GM12878 (cell line): ENCODE data around the gene ETV6. TPM values are rescaled to one million over a fixed set of nuclear protein-coding genes. Genes with fewer than 3 reads are reported as not detected.

Experiments
- ATAC-seq: fragments of 200-7000 bp; cut with Tn5 transposase; 3 replicates; pipeline ENCODE4 v1.9.1; 2020; ENCODE audit warnings: mild to moderate bottlenecking, moderate library complexity
- BruUV-seq: library from RNA; stranded (reverse); fragments of 400-500 nt; replicated peaks from 2 replicates; lab custom pipeline; 2021; lab: Mats Ljungman, UMichigan
- CTCF ChIA-PET: fragments of 300-600 bp; sonication (Branson Sonifier 250); formaldehyde crosslinking; extraction: SDS; loops from one replicate; lab custom pipeline; 2021; ENCODE audit warnings: inconsistent platforms; lab: Yijun Ruan, JAX
- POLR2A ChIA-PET: fragments of 350-600 bp; formaldehyde crosslinking; extraction: SDS; loops from one replicate; lab custom pipeline; 2021; ENCODE audit warnings: inconsistent platforms; lab: Charles Lee
- RAD21 ChIA-PET: fragments of 300-600 bp; sonication (Branson Sonifier 250); formaldehyde crosslinking; loops from one replicate; lab custom pipeline; 2023; ENCODE audit warnings: antibody characterized with exemption; ENCODE audit not compliant: unreplicated experiment; lab: Charles Lee
- SMC1A ChIA-PET: fragments of 300-600 bp; sonication (Branson Sonifier 250); formaldehyde crosslinking; loops from one replicate; lab custom pipeline; 2023; ENCODE audit not compliant: unreplicated experiment, uncharacterized antibody; lab: Charles Lee
- DNase-seq: peaks from one replicate; pipeline ENCODE4 v3.0.0-alpha.2; 2011; ENCODE audit warnings: low read depth, low spot score
- FAIRE-seq: peaks from 3 replicates; lab custom pipeline; 2011; peaks lifted over from hg19 to GRCh38; lab: Jason Lieb, UNC
- H2AFZ ChIP-seq: 2 replicates; pipeline ENCODE4 v1.6.0; 2011; ENCODE audit warnings: low read depth, low read length, control low read depth; ENCODE audit not compliant: control insufficient read depth
- H3K27ac ChIP-seq: 2 replicates; pipeline ENCODE4 v1.5.1; 2011; ENCODE audit warnings: control low read depth; ENCODE audit not compliant: control insufficient read depth, insufficient read depth
- H3K27me3 ChIP-seq, 2 experiments: replicated peaks in 1 of 2; 2 replicates each; pipeline versions ENCODE4 v1.6.0 to v1.6.1; 2011; ENCODE audit warnings: low read length in 1 of 2; ENCODE audit not compliant: control insufficient read depth in 2 of 2, insufficient read depth in 2 of 2
- H3K36me3 ChIP-seq, 2 experiments: 2 replicates each; pipeline ENCODE4 v1.5.1; 2011; ENCODE audit warnings: low read length in 1 of 2; ENCODE audit not compliant: control insufficient read depth in 2 of 2, insufficient read depth in 2 of 2
- H3K4me1 ChIP-seq: 2 replicates; pipeline ENCODE4 v1.6.1; 2011; ENCODE audit warnings: mild to moderate bottlenecking, low read length, moderate library complexity, mixed read lengths; ENCODE audit not compliant: control insufficient read depth, insufficient read depth
- H3K4me2 ChIP-seq: 2 replicates; pipeline ENCODE4 v1.6.0; 2011; ENCODE audit warnings: control low read depth; ENCODE audit not compliant: control insufficient read depth, insufficient read depth
- H3K4me3 ChIP-seq: fragments of 200-600 bp; sonication (generic); 2 replicates; pipeline ENCODE4 v1.5.1; 2016
- H3K79me2 ChIP-seq: 2 replicates; pipeline ENCODE4 v1.6.0; 2011; ENCODE audit warnings: low read length; ENCODE audit not compliant: control insufficient read depth, insufficient read depth
- H3K9ac ChIP-seq: 2 replicates; pipeline ENCODE4 v1.8.0; 2011; ENCODE audit warnings: low read length, control low read depth, mixed read lengths; ENCODE audit not compliant: control insufficient read depth, insufficient read depth
- H3K9me3 ChIP-seq: replicated peaks from 3 replicates; pipeline ENCODE4 v1.5.1; 2011; ENCODE audit warnings: mild to moderate bottlenecking, low read length; ENCODE audit not compliant: control insufficient read depth, insufficient read depth
- H4K20me1 ChIP-seq: 2 replicates; pipeline ENCODE4 v1.6.0; 2011; ENCODE audit not compliant: control insufficient read depth, insufficient read depth
- IKZF1 ChIP-seq: fragments of 450-650 bp; conservative IDR thresholded peaks from 2 replicates; pipeline ENCODE4 v1.6.1; 2017; ENCODE audit warnings: antibody characterized with exemption, mild to moderate bottlenecking
- KLF5 ChIP-seq: fragments of 450-650 bp; IDR thresholded peaks from 2 replicates; pipeline ENCODE4 v1.6.1; 2014; ENCODE audit warnings: mild to moderate bottlenecking; ENCODE audit not compliant: partially characterized antibody
- POLR2A ChIP-seq: IDR thresholded peaks from 2 replicates; pipeline ENCODE4 v1.6.1; 2011; ENCODE audit warnings: low read depth, mild to moderate bottlenecking, low read length
- SMC3 ChIP-seq: IDR thresholded peaks from 2 replicates; pipeline ENCODE4 v1.6.1; 2011; ENCODE audit warnings: low read length, improper control_type of control experiment, borderline replicate concordance
- TAF1 ChIP-seq: IDR thresholded peaks from 2 replicates; pipeline ENCODE4 v1.6.1; 2011; ENCODE audit warnings: mild to moderate bottlenecking, low read depth, low read length, borderline replicate concordance
- WGBS: methylation state at CpG from one replicate; pipeline ENCODE4 v1.1.6; 2016; ENCODE audit warnings: low lambda C conversion rate; ENCODE audit not compliant: insufficient replicate concordance, insufficient coverage; ENCODE audit errors: missing lambda C conversion rate; 5-methylcytosine and 5-hydroxymethylcytosine counted together
- in situ Hi-C: fragments of 300-500 bp; cut with MboI; formaldehyde crosslinking; loops from 9 replicates; pipeline ENCODE4 v1.14.3; 2018; ENCODE audit warnings: mixed read lengths
- intact Hi-C: fragments of 100-400 bp; cut with micrococcal nuclease; formaldehyde crosslinking; loops from one replicate; pipeline ENCODE4 v1.14.2; 2022; ENCODE audit not compliant: unreplicated experiment
- polyA plus RNA-seq, 11 experiments: library from polyadenylated mRNA; depleted of rRNA in 4 of 11; unstranded in 6 of 11; stranded (reverse) in 5 of 11; fragments of >200 nt; fragmentation: Nextera tagmentation in 4 of 11; fragmentation: Illumina TruSeq in 1 of 11; extraction: Ambion mirVana in 4 of 11; extraction: Trizol in 1 of 11; gene quantifications; 1 replicate in 1 of 11; 2 replicates in 10 of 11; pipeline versions ENCODE4 v1.2.1 to v1.2.3, GENCODE V29; 2011 to 2016; ENCODE audit warnings: inconsistent platforms in 2 of 11, missing spikeins in 2 of 11, low read depth in 1 of 11
- total RNA-seq, 4 experiments: library from RNA; depleted of rRNA in 3 of 4; stranded (reverse); fragments of >200 nt in 3 of 4; fragmentation: Illumina TruSeq in 1 of 4; extraction: Trizol in 1 of 4; gene quantifications; 2 replicates each; pipeline versions ENCODE4 v1.2.1 to v1.2.3, GENCODE V29; 2013 to 2021

ETV6 gene
- total and polyA plus RNA-seq, 10 of the 15 experiments (the other 5 are each of a cell fraction or from before 2014, with no cell fraction given), result 6.6 to 74.8 (median 24.6) TPM

GRCh38 chr12:11755302-11755930 lies 105.9 kb downstream of the ETV6 start:
- Histone ChIP-seq H3K9ac (no peak overlapping the region), H3K9me3 (no peaks in the 10 kb centered on the region; the same call in 2 of the 3 replicates), H3K27me3 (no peaks in the 10 kb centered on the region), H3K27ac (peak overlapping the region; percentile 100), H3K79me2 (peaks cover 87% of the 10 kb centered on the region), H3K4me3 (no peak overlapping the region), H3K4me1 (peaks cover 70% of the 10 kb centered on the region), H4K20me1 (no peaks in the 10 kb centered on the region), H3K36me3 (peaks cover 16 to 49% of the 10 kb centered on the region in 2 experiments), H3K4me2 (no peak overlapping the region), H2AFZ (no peak overlapping the region)
- TF ChIP-seq TAF1 (no peak), IKZF1 (0 out of 2 replicates have a peak, but pooled peaks have one; percentile 21), KLF5 (no peak)
- in situ Hi-C loops, result no loop called here
- ChIA-PET RAD21 (interaction anchor here (1.2 to 21.4 kb wide), 6 partner anchors 8 to 277 kb away, joined by 4 to 497 read pairs (median 5); no protein-coding TSS in a partner anchor), CTCF (interaction anchor here (0.6 to 7.6 kb wide), 4 partner anchors 12 to 176 kb away, joined by 4 to 46 read pairs (median 5); no protein-coding TSS in a partner anchor), SMC1A (interaction anchor here (0.8 to 39.9 kb wide), 5 partner anchors 0 to 283 kb away, joined by 3 to 1116 read pairs (median 433); no protein-coding TSS in a partner anchor), POLR2A (interaction anchor here (1.2 kb wide), 1 partner anchor 10 kb away, joined by 3 read pairs; no protein-coding TSS in a partner anchor)
- ATAC-seq (no peak), DNase-seq (no peak), FAIRE-seq (no peak)
- intact Hi-C loops, result no loop called here
- BruUV-seq, result no TSS peak
- whole genome bisulfite sequencing, result 73% methylated on average over 5 of the region's 5 CpGs

- H3K9ac ChIP-seq, result no peak overlapping the region
- no peaks in the 10 kb centered on the region for H3K27me3 ChIP-seq
- in situ Hi-C loops (no loop called here), intact Hi-C loops (no loop called here)
- H3K4me1 ChIP-seq, result peaks cover 68% of the 10 kb centered on the region
- no TSS peak for BruUV-seq
- SMC1A ChIA-PET, result interaction anchor here (0.6 to 39.9 kb wide), 7 partner anchors 1 to 1804 kb away, joined by 3 to 1116 read pairs (median 3); no protein-coding TSS in a partner anchor
- no peak overlapping the region for H3K4me2 ChIP-seq
- no peak for TF ChIP-seq SMC3
- TF ChIP-seq POLR2A, result 0 out of 2 replicates have a peak, but pooled peaks have one; percentile 24
- H3K27ac ChIP-seq, result peak overlapping the region; percentile 100
- WGBS, result 98% methylated on average over 2 of the region's 2 CpGs
- ATAC-seq (no peak), FAIRE-seq (no peak), DNase-seq (no peak)
- H2AFZ ChIP-seq, result no peak overlapping the region
- H3K79me2 ChIP-seq, result peaks cover 84% of the 10 kb centered on the region
- POLR2A ChIA-PET, result interaction anchor here (1.2 kb wide), 1 partner anchor 9 kb away, joined by 3 read pairs; no protein-coding TSS in a partner anchor
- CTCF ChIA-PET, result interaction anchor here (1.2 to 7.6 kb wide), 3 partner anchors 12 to 177 kb away, joined by 4 to 46 read pairs (median 5); no protein-coding TSS in a partner anchor
- H3K4me3 ChIP-seq, result no peak overlapping the region
- H3K9me3 ChIP-seq, result no peaks in the 10 kb centered on the region; the same call in 2 of the 3 replicates
- RAD21 ChIA-PET, result interaction anchor here (2.2 to 21.4 kb wide), 2 partner anchors 10 to 31 kb away, joined by 6 to 497 read pairs; no protein-coding TSS in a partner anchor
- peaks cover 16 to 49% of the 10 kb centered on the region in 2 experiments for H3K36me3 ChIP-seq
- H4K20me1 ChIP-seq, result no peaks in the 10 kb centered on the region
Observed at GRCh38 chr12:11756022-11756421, 106.5 kb downstream of the ETV6 start.
